ENCODE results near the gene MALRD1.
A peak's percentile ranks its signal among the peaks of the same experiment; 100 is the strongest.

The MALRD1 gene

DNA sequence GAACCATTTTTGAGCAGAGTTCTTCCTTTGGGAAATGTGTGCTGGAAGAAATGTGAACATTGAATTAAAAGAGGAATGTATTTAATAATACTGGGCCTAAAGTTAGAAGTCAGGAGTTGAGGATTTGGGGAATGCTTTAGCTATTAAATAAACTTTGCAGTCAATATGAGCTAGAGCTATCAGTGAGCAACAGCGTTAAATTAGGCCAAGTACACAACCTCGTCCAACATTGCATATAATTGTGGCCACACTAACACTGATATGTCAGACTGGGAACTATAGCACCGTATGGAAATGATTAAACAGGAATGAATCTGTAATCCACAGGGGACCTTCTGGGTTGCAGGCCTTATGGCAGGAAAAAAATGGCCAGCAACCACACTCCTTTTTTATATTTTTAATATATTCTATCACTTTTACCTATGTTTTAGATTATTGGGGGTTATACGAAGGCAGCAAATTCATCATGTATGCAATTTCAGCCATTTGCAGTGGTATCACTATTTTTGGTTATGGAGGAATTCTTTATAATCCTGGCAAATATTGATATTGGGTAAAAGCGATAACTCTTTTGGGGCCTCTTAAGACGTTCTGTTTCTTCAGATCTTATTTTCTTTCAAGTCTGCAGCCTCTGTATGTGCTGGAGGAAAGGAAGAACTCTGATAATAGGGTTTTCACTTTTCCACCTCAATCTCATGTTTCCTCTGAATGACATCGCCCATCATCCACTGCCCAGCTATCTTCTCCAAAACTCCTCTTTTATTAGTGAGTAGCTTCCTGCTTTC lies 531.4 kb downstream of the MALRD1 start:
- peak; percentile 33 for DNase-seq

DNA sequence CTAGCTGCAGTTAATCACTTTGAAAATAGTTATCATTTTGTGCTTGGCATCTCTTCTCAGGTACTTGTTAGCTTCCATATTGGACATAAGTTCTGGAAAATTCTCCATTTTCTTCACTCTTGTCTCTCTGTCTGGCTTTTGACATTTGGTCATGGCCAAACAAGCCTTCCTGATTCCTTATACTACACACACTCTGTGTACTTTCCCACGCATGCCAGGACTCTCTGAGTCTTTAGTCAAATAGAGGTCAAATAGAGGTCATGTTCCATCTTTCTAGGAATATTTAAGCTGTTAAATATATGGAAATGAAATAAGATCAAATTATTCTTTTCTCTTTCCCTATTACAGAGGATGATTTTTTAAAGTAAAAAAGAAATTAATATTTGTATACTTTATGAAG lies 532.1 kb downstream of the MALRD1 start:
- DNase-seq = no peak

- no peak for DNase-seq
These were observed 540.0 kb downstream of the MALRD1 start for GRCh38 chr10:19588608-19589007.

GRCh38 chr10:19592276-19592675 lies 543.7 kb downstream of the MALRD1 start:
- DNase-seq = no peak

DNA sequence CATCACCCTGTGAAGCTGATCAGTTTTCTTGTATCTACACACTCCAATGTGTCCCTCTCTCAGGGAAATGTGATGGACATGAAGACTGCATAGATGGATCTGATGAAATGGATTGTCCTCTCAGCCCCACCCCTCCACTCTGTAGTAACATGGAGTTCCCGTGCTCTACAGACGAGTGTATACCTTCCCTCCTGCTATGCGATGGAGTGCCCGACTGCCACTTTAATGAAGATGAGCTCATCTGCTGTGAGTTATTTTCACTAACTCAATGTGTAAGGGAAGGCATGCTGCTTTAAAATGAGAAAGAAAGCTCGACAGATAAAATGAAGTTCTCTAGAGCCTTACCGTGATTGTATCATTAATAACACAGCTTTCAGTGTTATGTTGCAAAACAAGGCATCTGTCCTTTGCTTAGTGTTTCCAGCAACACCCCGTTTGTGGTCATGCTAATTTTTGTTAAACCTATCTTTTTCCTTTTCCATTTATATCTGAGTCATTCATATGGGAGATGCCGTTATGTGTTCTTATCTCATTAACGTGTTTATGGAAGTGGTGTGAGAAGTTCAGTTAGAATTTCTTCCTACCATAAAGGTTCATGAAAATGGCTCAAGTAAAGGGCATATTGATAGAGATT lies 546.7 kb downstream of the MALRD1 start:
- no peak for DNase-seq

- DNase-seq = no peak
These were observed 557.2 kb downstream of the MALRD1 start for GRCh38 chr10:19605806-19606205.

GRCh38 chr10:19606968-19607367 lies 558.4 kb downstream of the MALRD1 start:
- DNase-seq = no peak

DNA sequence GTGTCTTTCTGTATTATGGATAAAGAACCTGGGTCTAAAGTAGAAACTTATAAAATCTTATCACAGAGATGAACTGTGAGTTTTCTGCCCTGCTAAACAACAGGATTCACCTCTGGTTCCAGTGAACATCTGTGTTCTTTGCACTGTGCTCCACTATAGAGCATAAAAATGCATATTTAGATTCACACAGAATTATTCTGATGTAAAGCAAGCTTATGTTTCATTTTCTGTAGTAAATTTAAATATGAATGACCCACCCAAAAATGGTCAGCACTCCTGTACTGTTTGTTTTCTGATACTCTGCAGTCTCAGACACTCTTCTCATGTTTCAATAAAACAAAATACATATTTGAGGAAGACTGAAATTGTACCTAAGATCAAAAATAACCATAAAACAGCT lies 563.2 kb downstream of the MALRD1 start:
- no peak for DNase-seq

DNA sequence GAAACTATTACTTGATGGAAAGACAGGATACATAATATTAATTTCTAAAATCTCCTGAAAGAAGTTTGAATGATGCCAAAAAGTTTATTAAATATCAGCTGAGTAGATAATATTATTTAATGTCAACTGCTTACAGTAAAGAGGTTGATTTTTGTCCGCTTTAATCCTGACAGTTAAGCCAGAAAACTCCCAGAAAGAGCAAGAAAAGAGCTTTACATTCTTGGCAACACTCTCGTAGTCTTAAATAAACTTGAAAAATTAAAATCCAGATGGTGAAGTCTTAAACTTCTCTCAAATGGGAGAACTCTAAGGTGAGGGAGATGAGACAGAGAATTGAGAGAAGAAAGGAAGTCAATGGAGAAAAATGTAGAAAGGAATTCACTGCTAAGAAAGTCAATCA lies 568.4 kb downstream of the MALRD1 start:
- DNase-seq = no peak

DNA sequence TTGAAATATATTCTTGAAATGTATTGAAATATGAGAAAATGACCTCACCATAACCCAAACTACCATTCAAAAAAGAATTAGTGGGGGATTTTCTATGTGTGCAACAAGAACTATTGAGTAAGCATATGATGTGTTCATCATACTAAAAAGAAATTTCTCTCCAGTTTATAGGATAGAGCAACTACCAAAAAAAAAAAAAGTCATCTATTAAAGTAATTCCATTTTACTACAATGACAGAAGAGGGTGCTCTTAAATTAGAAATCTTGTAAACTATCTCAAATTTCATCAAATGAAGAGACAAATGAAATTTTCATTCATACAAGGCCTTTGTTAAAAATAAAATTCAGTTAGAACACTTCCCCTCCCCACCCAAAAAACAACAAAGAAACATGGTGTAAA lies 572.2 kb downstream of the MALRD1 start:
- DNase-seq = no peak

DNA sequence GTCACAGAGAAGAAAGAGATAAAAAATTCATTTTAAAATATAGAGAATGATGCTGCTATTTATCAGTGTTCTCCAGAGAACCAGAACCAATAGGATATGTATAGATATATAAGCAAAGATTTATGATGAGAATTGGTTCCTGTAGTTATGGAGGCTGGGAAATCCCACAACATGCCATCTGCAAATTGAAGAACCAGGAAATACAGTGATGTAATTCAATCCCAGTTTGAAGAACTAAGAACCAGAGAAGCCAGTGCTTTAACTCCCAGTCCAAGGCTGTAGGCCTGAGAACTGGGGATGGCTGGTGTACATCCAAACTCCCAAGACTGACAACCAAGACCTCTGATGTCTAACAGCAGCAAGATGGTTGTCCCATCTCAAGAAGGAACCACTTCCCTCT lies 574.7 kb downstream of the MALRD1 start:
- no peak for DNase-seq

GRCh38 chr10:19626156-19626555 lies 577.6 kb downstream of the MALRD1 start:
- no peak for DNase-seq

DNA sequence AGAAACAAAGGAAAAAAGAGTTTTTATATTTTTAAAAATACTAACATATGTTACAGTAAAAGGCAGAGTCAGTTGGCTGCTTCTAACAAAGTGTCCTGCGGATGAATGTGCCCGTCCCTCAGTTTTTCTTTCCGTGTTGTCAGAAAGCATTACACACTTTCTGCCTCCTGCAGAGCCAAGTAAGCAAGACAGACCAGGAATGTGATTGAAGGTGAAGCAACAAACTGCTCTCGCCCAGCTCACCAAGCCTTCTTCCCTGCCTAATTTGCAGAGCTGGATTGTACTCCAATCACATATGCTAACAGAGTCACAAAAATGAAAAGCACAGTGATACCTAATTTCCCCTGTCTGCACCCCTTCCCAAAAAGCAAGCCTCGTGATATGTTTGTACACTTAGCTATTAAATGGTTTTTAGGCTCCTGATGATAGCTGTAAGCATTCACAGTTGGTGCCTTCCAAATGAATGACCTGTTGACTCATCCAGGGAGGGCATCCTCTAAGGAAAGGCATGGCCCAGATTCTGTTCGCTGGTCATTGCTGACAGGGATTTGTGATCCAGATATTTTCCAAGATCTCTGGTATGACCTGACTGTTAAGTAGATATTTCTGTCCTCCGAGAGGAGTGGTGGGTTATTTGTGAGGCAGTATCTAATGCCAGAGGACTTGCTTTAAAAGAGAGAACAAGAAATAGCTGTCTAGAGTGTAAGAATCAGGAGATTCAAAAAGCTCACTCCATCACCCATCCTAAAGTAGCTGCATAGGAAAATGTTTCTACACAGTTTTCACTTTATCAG lies 580.4 kb downstream of the MALRD1 start:
- DNase-seq = peak; percentile 81

GRCh38 chr10:19629567-19629966 lies 581.0 kb downstream of the MALRD1 start:
- DNase-seq = peak; percentile 82

GRCh38 chr10:19634163-19634562 lies 585.6 kb downstream of the MALRD1 start:
- DNase-seq = no peak

GRCh38 chr10:19638182-19638895 lies 589.7 kb downstream of the MALRD1 start:
- DNase-seq = peak; percentile 31

DNA sequence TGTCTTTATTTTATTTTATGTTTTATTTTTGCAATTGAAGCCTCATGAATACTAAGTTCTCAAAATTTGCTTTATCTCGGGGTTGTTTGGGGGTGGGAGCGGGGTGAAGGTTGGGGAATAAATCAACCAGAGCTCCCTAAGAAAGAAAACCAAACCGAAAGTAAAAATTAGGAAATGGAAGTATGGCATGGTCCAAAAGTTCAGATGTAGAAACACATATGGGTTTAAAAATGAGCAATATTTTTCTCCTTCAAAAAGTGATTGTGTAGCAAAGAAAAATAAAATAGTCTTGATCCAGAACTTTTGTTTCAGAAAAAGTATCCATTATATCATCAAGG lies 590.3 kb downstream of the MALRD1 start:
- DNase-seq = no peak

DNA sequence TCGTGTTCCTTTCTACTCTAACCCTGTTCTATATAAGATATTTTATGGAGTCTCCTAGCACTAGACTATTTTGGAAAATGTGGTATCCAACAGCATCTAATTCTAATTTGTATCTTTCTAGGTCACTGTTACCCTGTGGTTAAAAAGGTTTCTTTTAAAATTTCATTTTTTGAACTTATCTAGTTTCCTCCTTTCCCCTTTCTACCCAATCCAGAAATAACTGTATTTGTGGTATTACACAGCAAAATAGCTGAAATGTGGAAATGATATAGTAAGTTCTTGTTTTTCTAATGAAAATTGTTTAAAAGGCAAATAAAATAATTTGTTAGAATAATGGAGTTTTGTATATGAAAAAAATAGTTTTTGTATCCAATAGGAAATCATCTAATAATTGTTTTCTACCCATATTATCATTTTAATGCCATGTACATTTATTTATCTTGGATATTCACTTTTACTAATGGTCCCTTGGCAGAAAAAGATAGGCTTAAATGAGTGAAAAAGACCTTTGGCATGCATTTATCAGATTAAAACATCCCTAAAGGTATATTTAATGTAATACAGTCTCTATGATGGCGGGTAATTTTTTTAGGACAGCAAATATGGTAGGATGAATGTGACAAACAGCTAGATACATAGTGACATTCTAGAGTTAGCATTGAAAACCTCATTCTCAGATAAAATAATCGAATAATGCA lies 592.1 kb downstream of the MALRD1 start:
- no peak for DNase-seq

- DNase-seq = no peak
These were observed 602.9 kb downstream of the MALRD1 start for GRCh38 chr10:19651549-19651948.

GRCh38 chr10:19652750-19653149 lies 604.1 kb downstream of the MALRD1 start:
- no peak for DNase-seq

- DNase-seq = no peak
These were observed 605.3 kb downstream of the MALRD1 start for GRCh38 chr10:19653931-19654330.

DNA sequence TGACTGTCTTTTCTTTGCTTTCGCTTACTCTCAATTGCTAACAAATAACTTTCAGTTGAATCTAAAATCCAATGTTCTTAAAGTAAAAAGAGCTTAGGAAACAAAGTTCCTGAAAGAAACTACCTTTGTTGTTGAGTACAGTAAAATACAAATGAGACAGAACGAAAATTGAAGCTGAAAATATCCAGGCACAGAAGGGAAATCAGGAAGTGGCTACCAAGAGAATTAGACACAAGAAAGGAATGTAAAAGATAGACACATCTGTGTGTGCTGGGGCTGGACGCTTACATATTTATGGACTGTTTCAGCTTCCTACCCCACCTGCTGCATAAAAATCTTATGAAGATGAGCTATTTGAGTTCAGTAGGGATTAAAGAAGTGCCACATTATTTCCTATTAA lies 606.0 kb downstream of the MALRD1 start:
- DNase-seq = no peak
